ENCODE measurements around the gene GALNS.

GRCh38 chr16:88819126-88819525 lies 37.6 kb downstream of the GALNS start:
- TF ChIP-seq CTCF (IDR thresholded peaks at IDR 0.05 in 8 of 11, conservative IDR thresholded peaks at IDR 0.05 in 3 of 11) (no peak), POLR2A (IDR thresholded peaks at IDR 0.05) (no peak)
